GM18873 (cell line): Measurements from ENCODE around the gene GRWD1.

Experiments
- ATAC-seq: cut with Tn5 transposase; IDR thresholded peaks from one replicate; pipeline ENCODE4 v1.9.1; 2021; ENCODE audit warnings: mild to moderate bottlenecking, moderate library complexity, moderate number of reproducible peaks; ENCODE audit not compliant: unreplicated experiment, low FRiP score

Gene GRWD1

GRCh38 chr19:48492925-48493717, 47.3 kb downstream of the GRWD1 start:
- no peak for ATAC-seq

- no peak for ATAC-seq
These were observed 48.1 kb downstream of the GRWD1 start for GRCh38 chr19:48493718-48494401.

GRCh38 chr19:48495396-48495795, 49.6 kb downstream of the GRWD1 start:
- no peak for ATAC-seq

- ATAC-seq: no peak
These were observed 51.4 kb downstream of the GRWD1 start for GRCh38 chr19:48496959-48497727.

GRCh38 chr19:48497728-48498594, 52.2 kb downstream of the GRWD1 start:
- no peak for ATAC-seq

- no peak for ATAC-seq
These were observed 53.0 kb downstream of the GRWD1 start for GRCh38 chr19:48498595-48499311.

GRCh38 chr19:48499316-48500090, 53.7 kb downstream of the GRWD1 start:
- no peak for ATAC-seq

- no peak for ATAC-seq
These were observed 55.2 kb downstream of the GRWD1 start for GRCh38 chr19:48500830-48501493.

- no peak for ATAC-seq
These were observed 55.9 kb downstream of the GRWD1 start for GRCh38 chr19:48501494-48502349.

- no peak for ATAC-seq
These were observed 56.7 kb downstream of the GRWD1 start for GRCh38 chr19:48502350-48503018.

- ATAC-seq: no peak
These were observed 60.5 kb downstream of the GRWD1 start for GRCh38 chr19:48506138-48506733.
